ENCODE data around the gene TP63.
"Not testable (repeated sequence)": the region's sequence is repeated elsewhere in the genome, so short reads cannot be mapped to it uniquely, and the experiment has no call there.

DNA sequence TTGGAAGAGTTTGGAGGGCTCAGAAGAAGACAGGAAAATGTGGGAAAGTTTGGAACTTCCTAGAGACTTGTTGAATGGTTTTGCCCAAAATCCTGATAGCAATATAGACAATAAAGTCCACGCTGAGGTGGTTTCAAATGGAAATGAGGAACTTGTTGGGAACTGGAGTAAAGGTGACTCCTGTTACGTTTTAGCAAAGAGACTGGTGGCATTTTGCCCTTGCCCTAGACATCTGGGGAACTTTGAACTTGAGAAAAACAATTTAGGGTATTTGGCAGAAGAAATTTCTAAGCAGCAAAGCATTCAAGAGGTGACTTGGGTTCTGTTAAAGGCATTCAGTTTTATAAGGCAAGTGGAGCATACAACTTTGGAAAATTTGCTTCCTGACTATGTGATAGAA, 18.5 kb upstream of the TP63 start:
- TF ChIP-seq CTCF, POLR2A (IDR thresholded peaks at IDR 0.05): not testable (repeated sequence)

Measured in Peyer's patch (tissue), 4 donors.